CD4-positive, CD25-positive, alpha-beta regulatory T cell (primary cell): ENCODE results near the gene TPRA1. TPM values are rescaled to one million over a fixed set of nuclear protein-coding genes. Genes with fewer than 3 reads are reported as not detected.

ENCODE experiments used
- ATAC-seq, 2 donors: fragments of 150-1000 bp; cut with Tn5 transposase; one replicate each; pipeline ENCODE4 v1.10.0; 2021; ENCODE audit warnings: low read depth in 2 of 2, moderate number of reproducible peaks in 2 of 2, moderate library complexity in 1 of 2
- DNase-seq, 3 donors: peaks; one replicate each; pipeline versions ENCODE4 v3.0.0 to v3.0.0-alpha.2; 2012 to 2022; ENCODE audit warnings: mixed read lengths in 1 of 3
- H3K27ac ChIP-seq: one replicate; pipeline ENCODE4 v1.7.0; 2013; ENCODE audit warnings: mild to moderate bottlenecking, low read length; ENCODE audit not compliant: insufficient read depth, poor library complexity, severe bottlenecking
- H3K27me3 ChIP-seq: one replicate; pipeline ENCODE4 v1.7.0; 2013; ENCODE audit warnings: low read length; ENCODE audit not compliant: control insufficient read depth, insufficient read depth
- H3K36me3 ChIP-seq: one replicate; pipeline ENCODE4 v1.7.0; 2013; ENCODE audit warnings: mild to moderate bottlenecking, low read length, moderate library complexity; ENCODE audit not compliant: control insufficient read depth, insufficient read depth
- H3K4me1 ChIP-seq: 2 replicates; pipeline ENCODE4 v1.7.0; 2013; ENCODE audit warnings: mild to moderate bottlenecking, low read length; ENCODE audit not compliant: insufficient read depth, control insufficient read depth, poor library complexity, severe bottlenecking
- H3K4me3 ChIP-seq: one replicate; pipeline ENCODE4 v1.7.0; 2013; ENCODE audit warnings: low read depth, mild to moderate bottlenecking, low read length, moderate library complexity
- H3K9me3 ChIP-seq, 2 experiments: 1 replicate in 1 of 2; 2 replicates in 1 of 2; pipeline ENCODE4 v1.7.0; 2013; ENCODE audit warnings: low read length in 2 of 2, mild to moderate bottlenecking in 1 of 2, moderate library complexity in 1 of 2; ENCODE audit not compliant: control insufficient read depth in 2 of 2
- H3K27ac Mint-ChIP-seq, 3 donors: one replicate each; pipeline ENCODE4 v1.8.0; 2020 to 2022; ENCODE audit warnings: mild to moderate bottlenecking in 3 of 3, mixed read lengths in 3 of 3, moderate library complexity in 2 of 3
- H3K27me3 Mint-ChIP-seq: one replicate; pipeline ENCODE4 v1.8.0; 2022; ENCODE audit warnings: mild to moderate bottlenecking, mixed read lengths
- H3K36me3 Mint-ChIP-seq: one replicate; pipeline ENCODE4 v1.8.0; 2020; ENCODE audit warnings: mixed read lengths
- H3K4me1 Mint-ChIP-seq, 4 donors: one replicate each; pipeline ENCODE4 v1.8.0; 2020 to 2022; ENCODE audit warnings: mixed read lengths in 4 of 4, mild to moderate bottlenecking in 1 of 4
- H3K4me3 Mint-ChIP-seq, 4 donors: one replicate each; pipeline ENCODE4 v1.8.0; 2020 to 2022; ENCODE audit warnings: mild to moderate bottlenecking in 4 of 4, mixed read lengths in 4 of 4, moderate library complexity in 3 of 4
- H3K9me3 Mint-ChIP-seq, 7 donors: one replicate each; pipeline ENCODE4 v1.8.0; 2020 to 2022; ENCODE audit warnings: mixed read lengths in 7 of 7, mild to moderate bottlenecking in 3 of 7, moderate library complexity in 2 of 7
- polyA plus RNA-seq, 4 donors: library from polyadenylated mRNA; unstranded; fragments of 300-500 nt; fragmentation: Illumina TruSeq; gene quantifications; one replicate each; pipeline ENCODE4 v1.2.3, GENCODE V29; 2021
- total RNA-seq: library from RNA; stranded (reverse); gene quantifications from one replicate; pipeline ENCODE4 v1.2.3, GENCODE V29; 2022

Gene TPRA1
- total and polyA plus RNA-seq, 5 donors from 2014 or later = 14.0 to 27.4 (median 24.0) TPM

DNA sequence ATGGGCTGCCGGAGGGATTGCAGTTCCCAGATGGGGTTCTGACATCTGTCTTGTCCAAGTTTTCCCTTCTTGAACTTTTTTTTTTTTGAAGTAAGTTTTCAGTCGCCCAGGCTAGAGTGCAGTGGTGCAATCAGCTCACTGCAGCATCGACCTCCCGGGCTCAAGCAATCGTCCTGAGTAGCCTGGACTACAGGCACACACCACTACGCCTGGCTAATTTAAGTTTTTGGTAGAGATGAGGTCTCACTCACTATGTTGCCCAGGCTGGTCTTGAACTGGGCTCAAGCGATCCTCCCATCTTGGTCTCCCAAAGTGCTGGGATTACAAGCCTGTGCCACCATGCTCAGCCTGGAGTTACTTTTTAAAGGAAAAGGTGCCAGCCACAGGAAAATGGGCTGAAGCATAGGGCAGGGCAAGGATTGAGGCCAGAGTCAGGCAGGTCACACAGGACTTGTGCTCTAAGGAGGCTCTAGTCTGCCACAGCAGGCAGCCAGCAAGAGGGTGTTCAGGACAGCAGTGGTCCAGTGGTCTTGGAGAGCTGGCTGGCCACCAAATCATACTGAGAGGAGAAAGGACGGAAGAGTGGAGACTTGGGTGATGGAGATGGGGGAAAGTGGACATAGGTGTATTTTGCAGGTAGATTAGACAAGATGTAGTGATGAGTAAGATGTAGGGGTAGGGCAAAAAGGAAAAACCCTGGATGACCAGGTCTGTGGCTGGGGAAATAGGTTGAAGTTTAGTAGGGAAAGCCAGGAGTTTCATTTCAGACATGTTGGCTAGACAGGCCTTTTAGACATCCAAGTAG, 32.4 kb upstream of the TPRA1 start:
- Mint-ChIP-seq H3K4me3 (no peak overlapping the region), H3K36me3 (peaks cover 21% of the 10 kb centered on the region), H3K9me3 (no peaks in the 10 kb centered on the region), H3K4me1 (peaks cover 0 to 5% (median 3%) of the 10 kb centered on the region in 4 donors), H3K27me3 (peaks cover 9% of the 10 kb centered on the region), H3K27ac (no peak overlapping the region)
- H3K9me3 ChIP-seq = no peaks in the 10 kb centered on the region
- ATAC-seq (no peak), DNase-seq (no peak)
- no peak overlapping the region for H3K4me3 ChIP-seq
- no peaks in the 10 kb centered on the region for H3K4me1 ChIP-seq
- no peaks in the 10 kb centered on the region for H3K27me3 ChIP-seq
- peaks cover 9% of the 10 kb centered on the region for H3K36me3 ChIP-seq
- no peak overlapping the region for H3K27ac ChIP-seq

DNA sequence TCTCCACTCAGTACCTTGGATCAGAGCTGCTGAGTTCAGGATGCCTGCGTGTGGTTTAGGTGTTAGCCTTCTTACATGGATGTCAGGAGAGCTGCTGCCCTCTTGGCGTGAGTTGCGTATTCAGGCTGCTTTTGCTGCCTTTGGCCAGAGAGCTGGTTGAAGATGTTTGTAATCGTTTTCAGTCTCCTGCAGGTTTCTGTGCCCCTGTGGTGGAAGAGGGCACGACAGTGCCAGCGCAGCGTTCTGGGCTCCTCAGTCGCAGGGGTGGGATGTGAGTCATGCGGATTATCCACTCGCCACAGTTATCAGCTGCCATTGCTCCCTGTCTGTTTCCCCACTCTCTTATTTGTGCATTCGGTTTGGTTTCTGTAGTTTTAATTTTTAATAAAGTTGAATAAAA, 31.5 kb upstream of the TPRA1 start:
- no peaks in the 10 kb centered on the region for H3K27me3 ChIP-seq
- DNase-seq (no peak), ATAC-seq (no peak)
- Mint-ChIP-seq H3K4me3 (no peak overlapping the region), H3K36me3 (peaks cover 28% of the 10 kb centered on the region), H3K27me3 (no peaks in the 10 kb centered on the region), H3K4me1 (peaks cover 0 to 3% (median 1%) of the 10 kb centered on the region in 4 donors), H3K9me3 (no peaks in the 10 kb centered on the region), H3K27ac (no peak overlapping the region)
- H3K9me3 ChIP-seq = no peaks in the 10 kb centered on the region
- no peaks in the 10 kb centered on the region for H3K4me1 ChIP-seq
- no peak overlapping the region for H3K4me3 ChIP-seq
- H3K27ac ChIP-seq = no peak overlapping the region
- H3K36me3 ChIP-seq = peaks cover 17% of the 10 kb centered on the region

DNA sequence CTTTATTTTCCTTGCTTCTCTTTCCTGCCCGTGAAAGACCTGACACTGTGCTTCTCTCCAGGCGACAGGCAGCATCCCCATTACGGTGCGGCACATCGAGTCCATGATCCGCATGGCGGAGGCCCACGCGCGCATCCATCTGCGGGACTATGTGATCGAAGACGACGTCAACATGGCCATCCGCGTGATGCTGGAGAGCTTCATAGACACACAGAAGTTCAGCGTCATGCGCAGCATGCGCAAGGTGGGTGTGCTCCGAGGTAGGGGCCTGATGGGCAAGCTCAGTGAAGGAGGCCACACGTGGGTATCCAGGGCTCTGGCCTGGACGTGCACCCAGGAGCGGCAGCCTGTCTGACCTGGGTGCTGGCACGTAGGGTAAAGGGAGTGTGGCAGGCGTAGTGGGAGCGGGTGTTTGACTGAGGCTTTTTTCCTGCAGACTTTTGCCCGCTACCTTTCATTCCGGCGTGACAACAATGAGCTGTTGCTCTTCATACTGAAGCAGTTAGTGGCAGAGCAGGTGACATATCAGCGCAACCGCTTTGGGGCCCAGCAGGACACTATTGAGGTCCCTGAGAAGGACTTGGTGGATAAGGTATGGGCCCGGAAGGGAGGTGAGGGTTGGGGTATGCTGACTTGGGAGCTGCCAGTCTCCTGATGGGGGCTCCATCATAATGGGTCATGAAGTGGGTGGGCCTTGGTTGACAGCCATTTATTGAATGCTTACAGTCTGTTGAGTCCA, 30.3 kb upstream of the TPRA1 start:
- DNase-seq (no peak), ATAC-seq (no peak)
- Mint-ChIP-seq H3K4me3 (no peak overlapping the region), H3K27me3 (no peaks in the 10 kb centered on the region), H3K4me1 (no peaks in the 10 kb centered on the region), H3K9me3 (no peaks in the 10 kb centered on the region), H3K27ac (peak overlapping the region in 1 of 3 donors; percentile 69), H3K36me3 (peaks cover 36% of the 10 kb centered on the region)
- peaks cover 20% of the 10 kb centered on the region for H3K36me3 ChIP-seq
- H3K27me3 ChIP-seq = no peaks in the 10 kb centered on the region
- no peaks in the 10 kb centered on the region for H3K9me3 ChIP-seq
- H3K27ac ChIP-seq = no peak overlapping the region
- H3K4me1 ChIP-seq = no peaks in the 10 kb centered on the region
- no peak overlapping the region for H3K4me3 ChIP-seq

DNA sequence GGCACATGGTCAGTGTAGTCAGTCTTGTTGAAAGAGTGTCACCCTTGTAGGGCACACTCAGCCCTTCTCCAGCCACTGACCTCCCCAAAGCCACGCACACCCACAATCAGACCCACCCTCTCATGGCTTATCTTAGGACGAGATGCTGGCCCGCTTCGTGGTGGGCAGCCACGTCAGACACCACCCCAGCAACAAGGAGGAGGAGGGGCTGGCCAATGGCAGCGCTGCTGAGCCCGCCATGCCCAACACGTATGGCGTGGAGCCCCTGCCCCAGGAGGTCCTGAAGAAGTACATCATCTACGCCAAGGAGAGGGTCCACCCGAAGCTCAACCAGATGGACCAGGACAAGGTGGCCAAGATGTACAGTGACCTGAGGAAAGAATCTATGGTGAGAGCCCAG, 28.4 kb upstream of the TPRA1 start:
- Histone ChIP-seq H3K4me3 (no peak overlapping the region), H3K9me3 (no peaks in the 10 kb centered on the region), H3K27me3 (no peaks in the 10 kb centered on the region), H3K27ac (no peak overlapping the region), H3K36me3 (peaks cover 20% of the 10 kb centered on the region), H3K4me1 (no peaks in the 10 kb centered on the region)
- ATAC-seq (no peak), DNase-seq (no peak)
- Mint-ChIP-seq H3K36me3 (peaks cover 52% of the 10 kb centered on the region), H3K4me1 (peaks cover 0 to 3% (median 0%) of the 10 kb centered on the region in 4 donors), H3K27ac (no peak overlapping the region), H3K9me3 (no peaks in the 10 kb centered on the region), H3K4me3 (no peak overlapping the region), H3K27me3 (no peaks in the 10 kb centered on the region)

DNA sequence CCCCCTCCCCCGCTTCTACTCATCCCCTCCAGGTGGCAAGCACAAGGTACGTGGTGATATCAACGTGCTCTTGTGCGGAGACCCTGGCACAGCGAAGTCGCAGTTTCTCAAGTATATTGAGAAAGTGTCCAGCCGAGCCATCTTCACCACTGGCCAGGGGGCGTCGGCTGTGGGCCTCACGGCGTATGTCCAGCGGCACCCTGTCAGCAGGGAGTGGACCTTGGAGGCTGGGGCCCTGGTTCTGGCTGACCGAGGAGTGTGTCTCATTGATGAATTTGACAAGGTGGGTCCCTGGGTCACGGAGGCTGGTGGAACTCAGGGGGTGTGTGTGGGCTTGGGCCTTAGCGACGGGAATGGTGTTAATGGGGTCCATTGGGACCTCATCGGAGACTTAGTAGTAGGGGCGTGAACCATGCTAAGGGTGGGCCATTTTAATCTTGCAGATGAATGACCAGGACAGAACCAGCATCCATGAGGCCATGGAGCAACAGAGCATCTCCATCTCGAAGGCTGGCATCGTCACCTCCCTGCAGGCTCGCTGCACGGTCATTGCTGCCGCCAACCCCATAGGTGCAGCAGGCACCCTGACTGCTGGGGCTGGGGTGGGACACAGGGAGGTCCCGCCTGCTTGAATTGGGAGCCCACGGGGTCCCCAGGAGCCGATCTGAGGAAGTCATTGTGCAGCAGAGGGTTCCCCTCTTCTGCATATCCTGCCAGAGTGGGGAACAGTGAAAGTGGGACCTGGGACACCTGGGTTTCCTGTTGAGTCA, 26.5 kb upstream of the TPRA1 start:
- no peaks in the 10 kb centered on the region for H3K9me3 Mint-ChIP-seq
- ATAC-seq = no peak

DNA sequence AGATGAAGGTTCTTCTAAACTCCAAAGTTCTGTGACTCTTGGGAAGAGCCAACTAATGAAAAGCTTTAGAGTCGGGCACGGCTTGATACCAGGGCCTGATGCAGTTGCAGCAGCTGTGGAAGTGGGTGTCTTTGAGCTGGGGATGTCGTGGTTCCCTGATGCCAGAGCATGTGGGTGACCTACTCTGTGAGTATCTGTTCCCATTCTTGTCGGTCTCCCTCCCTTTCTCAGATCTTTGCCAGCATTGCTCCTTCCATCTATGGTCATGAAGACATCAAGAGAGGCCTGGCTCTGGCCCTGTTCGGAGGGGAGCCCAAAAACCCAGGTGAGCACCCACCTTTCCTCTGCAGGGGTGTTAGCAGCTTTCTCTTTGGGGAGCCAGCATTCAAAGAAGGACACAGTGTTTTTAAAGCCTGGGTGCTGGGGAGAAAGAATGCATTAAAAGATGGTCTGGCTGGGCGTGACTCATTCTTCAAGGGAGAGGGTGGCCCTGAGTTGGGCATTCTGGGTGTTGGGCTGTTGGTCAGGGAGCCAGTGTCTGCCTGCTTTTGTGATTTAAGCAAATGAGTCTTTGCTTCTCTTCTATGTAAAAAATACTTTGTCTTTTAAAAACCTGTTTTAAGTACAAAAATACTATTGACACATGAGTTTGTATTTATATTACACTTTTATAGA, 25.2 kb upstream of the TPRA1 start:
- no peak overlapping the region for H3K4me3 Mint-ChIP-seq
- H3K27ac Mint-ChIP-seq = peak overlapping the region; percentile 36 to 41 (median 40)
- Histone ChIP-seq H3K9me3 (no peaks in the 10 kb centered on the region), H3K36me3 (peaks cover 15% of the 10 kb centered on the region), H3K4me3 (no peak overlapping the region), H3K27me3 (no peaks in the 10 kb centered on the region), H3K27ac (no peak overlapping the region), H3K4me1 (no peaks in the 10 kb centered on the region)
- ATAC-seq (no peak), DNase-seq (no peak)
- H3K4me1 Mint-ChIP-seq = peaks cover 0 to 3% (median 0%) of the 10 kb centered on the region in 4 donors
- H3K27me3 Mint-ChIP-seq = no peaks in the 10 kb centered on the region
- peaks cover 56% of the 10 kb centered on the region for H3K36me3 Mint-ChIP-seq
- H3K9me3 Mint-ChIP-seq = no peaks in the 10 kb centered on the region

More for the DNA sequence above, 26.5 kb upstream of the TPRA1 start:
- Histone ChIP-seq H3K4me3 (no peak overlapping the region), H3K9me3 (no peaks in the 10 kb centered on the region), H3K36me3 (peaks cover 20% of the 10 kb centered on the region), H3K27ac (no peak overlapping the region), H3K4me1 (no peaks in the 10 kb centered on the region), H3K27me3 (no peaks in the 10 kb centered on the region)
- Mint-ChIP-seq H3K27me3 (no peaks in the 10 kb centered on the region), H3K27ac (peak overlapping the region in 1 of 3 donors; percentile 69), H3K4me3 (no peak overlapping the region), H3K4me1 (peaks cover 0 to 3% (median 0%) of the 10 kb centered on the region in 4 donors), H3K36me3 (peaks cover 54% of the 10 kb centered on the region)
- DNase-seq = no peak

DNA sequence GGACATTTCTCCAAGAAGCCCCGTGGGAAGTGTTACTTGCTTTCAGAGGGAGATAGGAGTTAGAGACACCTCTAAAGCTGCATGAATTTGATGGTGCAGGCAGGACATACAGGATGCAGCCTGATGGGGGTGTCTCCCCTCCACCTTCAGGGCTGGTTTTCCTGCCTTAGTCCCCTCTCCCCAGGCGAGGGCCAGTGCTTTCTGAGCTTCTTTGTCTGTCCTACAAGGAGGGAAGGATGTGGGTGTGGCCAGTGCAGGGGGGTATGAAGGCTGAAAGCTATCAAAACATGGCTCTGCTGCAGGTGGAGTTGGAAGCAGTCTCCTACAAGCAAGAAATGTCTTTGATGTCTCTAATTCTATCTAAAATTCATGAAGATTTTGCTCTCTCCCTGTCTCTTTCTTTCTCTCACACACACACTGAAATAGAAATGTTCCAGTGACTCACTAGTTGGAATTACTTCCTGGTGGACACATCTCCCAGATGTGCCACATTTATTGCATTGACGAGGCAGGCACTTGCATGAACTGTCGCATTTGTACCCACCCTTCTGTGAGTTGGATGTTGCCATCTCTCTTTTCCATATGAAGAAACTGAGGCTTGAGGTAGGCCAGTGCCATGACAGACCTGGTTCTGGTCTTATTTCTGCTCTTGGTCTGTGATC, 24.5 kb upstream of the TPRA1 start:
- H3K4me1 Mint-ChIP-seq = peaks cover 0 to 3% (median 0%) of the 10 kb centered on the region in 4 donors
- Histone ChIP-seq H3K27me3 (no peaks in the 10 kb centered on the region), H3K4me1 (no peaks in the 10 kb centered on the region), H3K36me3 (peaks cover 15% of the 10 kb centered on the region), H3K9me3 (no peaks in the 10 kb centered on the region), H3K27ac (no peak overlapping the region), H3K4me3 (no peak overlapping the region)
- H3K4me3 Mint-ChIP-seq = no peak overlapping the region
- DNase-seq (no peak), ATAC-seq (no peak)
- no peaks in the 10 kb centered on the region for H3K9me3 Mint-ChIP-seq
- peak overlapping the region; percentile 40 to 45 (median 42) for H3K27ac Mint-ChIP-seq
- no peaks in the 10 kb centered on the region for H3K27me3 Mint-ChIP-seq
- peaks cover 58% of the 10 kb centered on the region for H3K36me3 Mint-ChIP-seq
